Activated naive CD8-positive, alpha-beta T cell treated with anti-CD3 and anti-CD28 coated beads, Interleukin-2, amount 50 U/mL, for 16 hours (primary cell): Measurements from ENCODE around the gene OXA1L.
"Not testable (repeated sequence)": the region's sequence is repeated elsewhere in the genome, so short reads cannot be mapped to it uniquely, and the experiment has no call there.

ENCODE experiments used
- DNase-seq: peaks from one replicate; pipeline ENCODE4 v3.0.0-alpha.2; 2020; ENCODE audit warnings: low read depth, low spot score

OXA1L gene

GRCh38 chr14:22766457-22767322, at the start of gene OXA1L:
TSS of gene OXA1L (plus strand) at chr14:22766688. CDS start at chr14:22766702, 14 bp downstream.
- DNase-seq: peak; percentile 91

GRCh38 chr14:22718091-22718490, 48.4 kb upstream of the OXA1L start:
- DNase-seq: no peak

GRCh38 chr14:22721213-22721612, 45.3 kb upstream of the OXA1L start:
- no peak for DNase-seq

- no peak for DNase-seq
Observed at GRCh38 chr14:22723815-22724214, 42.7 kb upstream of the OXA1L start.

GRCh38 chr14:22724847-22725246, 41.6 kb upstream of the OXA1L start:
- not testable (repeated sequence) for DNase-seq

DNA sequence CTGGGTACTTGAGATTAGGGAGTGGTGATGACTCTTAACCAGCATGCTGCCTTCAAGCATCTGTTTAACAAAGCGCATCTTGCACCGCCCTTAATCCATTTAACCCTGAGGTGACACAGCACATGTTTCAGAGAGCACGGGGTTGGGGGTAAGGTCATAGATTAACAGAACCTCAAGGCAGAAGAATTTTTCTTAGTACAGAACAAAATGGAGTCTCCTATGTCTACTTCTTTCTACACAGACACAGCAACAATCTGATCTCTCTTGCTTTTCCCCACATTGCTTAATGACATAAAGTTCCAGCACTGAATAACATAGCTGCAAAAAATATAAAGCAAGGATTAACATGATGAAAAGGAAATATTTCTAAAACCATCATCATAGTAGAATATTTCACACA, 41.1 kb upstream of the OXA1L start:
- not testable (repeated sequence) for DNase-seq

- DNase-seq: no peak
Observed at GRCh38 chr14:22726012-22726411, 40.5 kb upstream of the OXA1L start.

GRCh38 chr14:22732062-22732461, 34.4 kb upstream of the OXA1L start:
- DNase-seq: not testable (repeated sequence)

- no peak for DNase-seq
Observed at GRCh38 chr14:22733829-22734228, 32.7 kb upstream of the OXA1L start.

DNA sequence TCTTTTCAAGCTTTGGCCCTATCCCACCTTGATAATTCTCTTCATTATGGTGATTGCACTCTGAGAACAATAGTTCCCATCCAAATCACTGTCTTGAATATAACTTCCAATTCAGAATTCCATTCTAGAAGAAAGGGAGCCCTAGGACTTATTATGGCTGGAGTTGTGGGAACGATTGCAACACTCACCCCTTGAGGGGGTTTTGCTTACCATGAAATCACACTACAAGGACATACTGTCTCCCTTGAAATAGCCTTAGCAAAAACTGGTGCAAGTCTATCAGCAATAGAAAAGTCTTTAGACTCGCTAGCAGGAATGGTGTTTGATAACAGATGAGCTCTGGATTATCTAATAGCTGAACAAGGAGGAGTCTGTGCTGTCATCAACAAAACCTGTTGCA, 31.4 kb upstream of the OXA1L start:
- no peak for DNase-seq

DNA sequence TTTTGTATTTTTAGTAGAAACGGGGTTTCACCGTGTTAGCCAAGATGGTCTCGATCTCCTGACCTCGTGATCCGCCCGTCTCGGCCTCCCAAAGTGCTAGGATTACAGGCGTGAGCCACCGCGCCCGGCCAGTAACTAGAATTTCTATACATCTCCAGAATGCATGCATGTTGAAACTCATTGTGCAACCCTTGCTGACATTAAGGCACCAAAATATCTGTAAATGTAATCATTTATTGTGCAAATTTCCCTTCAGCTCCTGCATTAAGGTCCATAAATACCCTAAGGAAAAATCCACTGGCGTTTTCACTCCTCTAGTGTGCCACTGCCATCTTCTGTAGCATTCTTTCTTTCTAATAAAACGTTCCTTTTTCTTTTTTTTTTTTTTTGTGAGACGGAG, 30.1 kb upstream of the OXA1L start:
- DNase-seq: not testable (repeated sequence)

GRCh38 chr14:22737052-22737451, 29.4 kb upstream of the OXA1L start:
- no peak for DNase-seq

DNA sequence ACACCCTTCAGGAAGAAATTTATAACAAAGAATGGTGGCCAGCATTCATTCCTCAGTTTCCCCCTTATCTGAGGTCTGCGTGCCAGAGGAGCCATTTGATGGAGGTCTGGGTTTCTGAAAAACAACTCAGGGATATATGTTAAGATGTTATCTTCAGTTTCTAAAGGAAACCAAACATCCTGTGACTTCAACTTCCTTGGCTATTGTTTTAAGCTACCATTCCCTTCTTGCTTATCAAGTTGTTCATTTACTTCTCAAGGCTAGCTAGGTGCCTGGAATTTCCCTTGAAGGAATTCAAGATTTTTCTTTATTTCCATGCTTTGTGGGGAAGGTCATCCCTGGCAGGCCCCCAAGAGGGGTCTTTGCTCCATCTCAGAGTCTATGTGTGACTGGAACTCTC, 27.1 kb upstream of the OXA1L start:
- DNase-seq: no peak

- no peak for DNase-seq
Observed at GRCh38 chr14:22740020-22740419, 26.5 kb upstream of the OXA1L start.

DNA sequence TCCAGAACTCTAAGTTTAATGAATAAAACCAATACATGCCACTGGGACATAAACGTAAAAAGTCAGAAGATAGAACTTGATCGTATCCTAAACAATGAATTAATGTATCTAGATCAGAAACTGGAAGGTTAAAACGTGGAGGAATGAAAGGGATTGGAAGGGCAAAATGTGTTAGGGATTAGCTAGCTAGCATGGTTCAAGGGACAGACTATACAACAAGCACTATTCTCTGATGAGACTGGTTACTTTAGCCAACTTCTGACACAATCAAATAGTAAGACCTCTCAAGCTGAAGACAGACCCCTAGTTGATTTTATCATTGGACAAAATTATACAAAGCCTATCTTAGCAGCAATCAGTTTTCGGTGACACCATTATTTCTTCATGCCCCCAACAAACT, 18.7 kb upstream of the OXA1L start:
- no peak for DNase-seq

DNA sequence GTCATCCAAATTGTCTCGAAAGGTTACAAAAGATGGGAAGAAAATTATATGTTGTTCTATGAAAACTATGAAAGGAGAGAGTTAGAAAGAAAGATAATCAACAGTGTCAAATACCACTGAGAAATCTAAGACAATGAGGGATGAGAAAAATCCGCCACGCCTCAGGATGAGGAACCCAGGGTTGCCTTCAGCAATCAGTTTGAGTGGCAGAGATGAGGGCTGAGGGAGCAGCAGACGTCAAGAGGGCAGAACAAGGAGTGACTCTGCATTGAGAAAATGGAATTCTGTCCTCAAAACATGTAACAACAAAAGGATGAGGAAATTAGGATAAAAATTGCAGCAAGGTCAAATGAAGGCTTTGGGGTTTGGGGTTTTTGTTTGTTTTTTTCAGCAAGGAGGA, 18.3 kb upstream of the OXA1L start:
- no peak for DNase-seq

DNA sequence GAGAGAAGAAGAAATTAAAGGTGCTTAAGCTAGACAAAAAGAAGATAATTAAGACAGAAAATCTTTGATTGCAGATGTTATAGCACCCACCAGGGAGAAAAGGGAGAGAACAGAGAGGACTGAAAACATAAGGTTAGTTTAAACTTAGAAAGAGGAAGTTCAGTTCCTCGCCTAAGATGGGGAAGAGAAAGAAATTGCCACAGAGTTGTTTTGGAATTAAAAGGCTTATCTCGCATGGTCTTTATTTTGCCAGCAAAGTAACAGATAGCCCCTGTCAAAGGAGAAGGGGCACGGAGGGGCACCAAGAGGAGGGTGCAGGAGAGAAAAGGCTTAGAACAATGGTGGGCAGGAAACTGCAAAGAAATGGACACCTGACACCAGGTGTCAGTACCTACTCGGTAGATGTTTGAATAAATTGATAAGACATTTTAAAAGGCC, 17.8 kb upstream of the OXA1L start:
- DNase-seq: no peak

- DNase-seq: no peak
Observed at GRCh38 chr14:22752422-22752821, 14.1 kb upstream of the OXA1L start.

- DNase-seq: no peak
Observed at GRCh38 chr14:22753586-22753985, 12.9 kb upstream of the OXA1L start.

- not testable (repeated sequence) for DNase-seq
Observed at GRCh38 chr14:22757972-22758650, 8.4 kb upstream of the OXA1L start.

DNA sequence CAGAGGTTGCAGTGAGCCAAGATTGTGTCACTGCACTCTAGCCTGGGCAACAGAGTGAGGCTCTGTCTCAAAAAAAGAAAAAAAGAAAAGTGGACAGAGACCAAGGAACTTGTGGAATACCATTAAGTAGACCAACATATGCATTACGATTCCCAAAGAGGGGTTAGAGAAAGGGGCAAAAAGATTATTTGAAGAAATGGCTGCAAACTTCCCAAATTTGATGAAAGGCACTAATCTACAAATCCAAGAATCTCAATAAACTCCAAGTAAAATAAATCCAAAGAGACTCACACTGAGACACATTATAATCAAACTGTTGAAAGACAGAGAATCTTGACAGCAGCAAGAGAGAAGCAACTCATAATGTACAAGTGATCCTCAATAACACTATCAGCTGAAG, 4.8 kb upstream of the OXA1L start:
- no peak for DNase-seq

DNA sequence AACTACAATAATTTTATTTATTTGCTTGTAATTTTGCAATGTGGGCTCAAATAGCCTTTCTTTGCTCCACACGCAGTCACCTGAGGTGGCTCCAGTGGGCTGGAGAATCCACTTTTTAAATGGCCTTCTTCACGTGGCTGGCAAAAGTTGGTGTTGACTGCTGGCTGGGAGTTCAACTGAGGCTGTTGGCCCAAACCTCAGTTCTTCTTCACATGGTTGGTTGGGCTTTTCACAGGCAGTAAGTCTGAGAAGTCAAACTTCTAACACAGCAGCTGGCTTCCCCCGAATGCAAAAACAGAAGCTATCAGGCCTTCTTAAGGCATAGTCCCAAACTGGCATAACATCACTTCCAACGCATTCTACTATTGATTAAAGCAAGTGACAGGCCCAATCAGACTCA, 2.1 kb upstream of the OXA1L start:
- DNase-seq: no peak

- no peak for DNase-seq
Observed at GRCh38 chr14:22767323-22767589, 768 bp downstream of the OXA1L start.
